Renal cortex interstitium (tissue), 11 donors: ENCODE measurements around the gene CARD10. TPM values are rescaled to one million over a fixed set of nuclear protein-coding genes. Genes with fewer than 3 reads are reported as not detected.

Experiments used
- DNase-seq, 11 donors: peaks; one replicate each; pipeline ENCODE4 v3.0.0-alpha.2; 2013; ENCODE audit warnings: low read depth in 9 of 11, low spot score in 4 of 11; ENCODE audit errors: extremely low read depth in 1 of 11
- polyA plus RNA-seq, 3 donors: library from polyadenylated mRNA; unstranded; fragments of 120-200 nt; gene quantifications; one replicate each; pipeline ENCODE4 v1.2.1, GENCODE V29; 2013; ENCODE audit not compliant: insufficient read length in 3 of 3

CARD10 gene
- polyA plus RNA-seq, 3 donors = 20.6 to 26.1 (median 23.2) TPM

DNA sequence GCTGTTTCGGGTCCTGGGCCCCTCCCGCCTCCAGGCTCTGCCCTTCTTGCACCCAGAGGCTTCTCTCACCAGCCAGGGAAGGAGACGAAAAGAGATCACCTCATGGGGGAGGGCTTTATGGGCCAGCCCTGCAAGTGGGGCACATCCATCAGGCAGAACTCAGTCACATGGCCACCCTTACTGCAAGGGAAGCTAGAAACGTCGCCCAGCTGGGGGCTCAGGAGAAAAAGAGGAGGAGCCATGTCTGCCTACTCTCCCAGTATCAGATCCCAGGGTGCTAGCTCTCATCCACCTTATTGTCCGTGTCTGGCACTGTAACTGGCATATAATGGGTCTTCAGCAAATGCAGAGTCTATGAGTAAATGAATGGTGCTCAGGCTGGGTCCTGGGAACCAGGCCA lies 57.3 kb downstream of the CARD10 start:
- DNase-seq = no peak

- DNase-seq = no peak
Observed at GRCh38 chr22:37460684-37461083, 58.5 kb downstream of the CARD10 start.

DNA sequence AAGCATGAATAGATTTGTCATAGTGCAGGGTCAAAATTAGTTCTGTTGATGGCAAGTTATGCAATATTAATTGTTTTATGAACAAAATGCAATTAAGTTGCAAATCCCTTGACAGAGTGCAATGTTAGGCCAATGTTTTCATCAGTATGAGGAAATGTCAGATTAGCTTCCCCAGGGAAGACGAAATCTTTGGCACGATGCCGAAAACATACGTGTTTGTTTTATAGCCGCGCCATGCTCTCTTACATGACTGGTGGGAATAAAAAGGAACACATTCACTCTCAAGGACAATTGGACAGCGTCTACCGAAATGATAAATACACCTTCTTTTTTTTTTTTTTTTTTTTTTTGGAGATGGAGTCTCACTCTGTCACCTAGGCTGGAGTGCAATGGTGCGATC lies 60.0 kb downstream of the CARD10 start:
- DNase-seq = no peak

- DNase-seq = peak in 8 of 11 donors; percentile 45 to 62 (median 52)
Observed at GRCh38 chr22:37457093-37457893, 61.9 kb downstream of the CARD10 start.

GRCh38 chr22:37456346-37456745 lies 62.9 kb downstream of the CARD10 start:
- no peak for DNase-seq

GRCh38 chr22:37455896-37456295 lies 63.3 kb downstream of the CARD10 start:
- no peak for DNase-seq

GRCh38 chr22:37454857-37455686 lies 64.1 kb downstream of the CARD10 start:
- no peak for DNase-seq

DNA sequence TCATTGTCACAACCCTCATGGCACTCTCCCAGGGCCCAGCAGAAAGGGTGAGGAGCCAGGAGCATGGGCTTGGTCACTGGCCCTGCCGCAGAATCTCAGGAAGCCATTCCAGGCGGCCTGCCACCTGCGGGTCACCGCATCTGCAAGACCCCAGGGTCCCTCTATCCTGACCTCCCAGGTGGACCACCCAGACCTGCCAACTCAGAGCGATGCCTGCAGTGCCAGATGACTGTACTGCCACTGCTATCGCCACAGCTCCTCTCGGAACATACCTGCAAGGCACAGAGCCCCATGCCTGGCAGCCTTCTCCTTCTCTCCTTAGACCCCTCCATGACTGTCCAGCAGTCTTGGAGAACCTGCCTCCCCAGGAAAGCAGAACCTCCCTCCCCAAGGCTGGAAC lies 65.5 kb downstream of the CARD10 start:
- DNase-seq = no peak

GRCh38 chr22:37451218-37451617 lies 68.0 kb downstream of the CARD10 start:
- no peak for DNase-seq

DNA sequence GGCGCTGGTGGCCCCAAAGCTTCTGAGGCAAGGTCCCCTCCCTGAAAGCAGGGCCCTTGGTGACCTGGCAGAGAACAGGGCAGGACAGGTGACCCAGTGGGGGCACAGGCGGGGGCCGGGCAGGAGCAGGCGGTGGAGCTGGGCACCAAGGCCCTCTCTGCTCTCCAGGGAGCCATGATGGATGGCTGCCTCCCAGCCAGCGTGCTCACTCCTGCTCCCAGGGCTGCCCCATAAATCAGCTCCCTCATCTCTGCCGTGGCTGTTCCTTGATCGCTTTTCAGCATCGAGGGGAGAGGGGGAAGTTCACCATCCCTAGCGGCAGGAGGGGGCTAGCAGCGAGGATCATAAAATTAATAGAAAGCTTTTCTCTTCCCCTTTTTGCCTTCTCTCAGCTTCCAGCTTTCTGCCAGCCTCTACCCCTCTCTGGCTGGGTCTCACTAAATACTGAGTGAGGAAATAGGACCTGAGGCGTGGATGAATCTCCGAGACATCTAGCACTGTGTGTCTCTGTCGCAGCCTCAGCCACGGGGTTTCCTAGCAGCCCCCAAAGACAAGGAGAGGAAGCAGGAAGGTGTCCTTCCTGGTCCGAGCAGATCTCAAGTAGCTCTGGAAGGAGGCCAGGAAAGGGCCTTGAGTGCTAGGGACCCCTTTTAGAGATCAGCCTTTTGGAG lies 69.7 kb downstream of the CARD10 start:
- no peak for DNase-seq

DNA sequence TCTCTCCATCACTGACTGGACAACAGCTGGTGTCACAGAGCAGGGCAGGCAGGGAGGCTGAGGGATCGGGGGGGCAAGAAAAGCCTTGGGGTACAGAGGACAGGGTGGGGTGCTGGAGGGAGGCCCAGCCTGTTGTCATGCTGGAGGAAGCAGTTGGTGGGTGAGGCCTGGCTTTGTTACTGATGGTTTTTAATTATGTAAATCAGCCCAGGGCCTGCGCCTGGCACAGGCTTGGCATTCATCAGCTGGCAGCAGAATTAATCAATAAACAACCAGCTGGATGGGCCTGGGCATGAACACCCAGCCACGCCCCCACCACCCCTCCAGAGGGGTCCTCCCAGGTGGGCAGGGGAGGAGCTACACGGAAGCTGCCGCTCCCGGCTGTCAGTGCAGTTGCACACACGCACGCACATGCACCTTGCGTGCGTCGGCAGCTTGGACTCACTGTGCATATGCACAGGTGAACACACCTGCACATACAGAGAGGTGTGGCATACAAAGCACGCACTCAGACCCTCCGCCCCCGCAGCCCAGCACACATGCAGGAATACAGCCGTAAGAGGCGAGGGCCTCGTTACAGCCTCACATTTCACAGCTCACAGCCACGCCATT lies 70.6 kb downstream of the CARD10 start:
- no peak for DNase-seq

DNA sequence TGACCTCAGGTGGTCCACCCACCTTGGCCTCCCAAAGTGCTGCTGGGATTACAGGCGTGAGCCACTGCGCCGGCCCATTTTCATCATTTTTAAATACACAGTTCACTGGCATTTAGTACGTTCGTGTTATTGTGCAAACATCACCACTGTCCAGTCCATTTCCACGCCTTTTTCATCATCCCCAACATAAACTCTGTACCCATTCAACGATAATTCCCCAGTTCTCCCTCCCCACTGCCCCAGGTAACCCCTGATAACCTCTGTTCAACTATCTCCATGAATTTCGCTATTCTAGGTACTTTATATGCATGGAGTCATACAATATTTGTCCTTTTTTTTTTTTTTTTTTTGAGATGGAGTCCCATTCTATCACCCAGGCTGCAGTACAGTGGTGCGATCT lies 73.7 kb downstream of the CARD10 start:
- DNase-seq = no peak

- DNase-seq = no peak
Observed at GRCh38 chr22:37443977-37444376, 75.2 kb downstream of the CARD10 start.

DNA sequence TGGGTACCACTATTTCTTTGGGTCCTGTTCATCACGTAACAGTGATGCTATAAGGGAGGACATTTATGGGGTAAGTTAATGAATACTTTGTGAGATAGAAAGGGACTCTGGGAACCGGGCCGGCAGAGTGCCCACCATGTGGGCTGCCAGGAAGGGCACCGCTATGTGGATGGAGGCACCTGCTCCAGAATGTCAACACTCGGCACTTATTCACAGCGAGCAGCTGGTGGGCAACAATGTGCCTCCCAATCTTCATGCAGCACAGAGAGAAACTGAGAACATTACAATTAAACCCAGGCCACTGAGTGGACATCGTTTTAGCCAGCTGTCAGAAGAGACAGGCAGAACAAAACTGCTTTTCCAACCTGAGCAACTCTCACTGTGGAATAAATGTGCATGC lies 76.1 kb downstream of the CARD10 start:
- DNase-seq = no peak

DNA sequence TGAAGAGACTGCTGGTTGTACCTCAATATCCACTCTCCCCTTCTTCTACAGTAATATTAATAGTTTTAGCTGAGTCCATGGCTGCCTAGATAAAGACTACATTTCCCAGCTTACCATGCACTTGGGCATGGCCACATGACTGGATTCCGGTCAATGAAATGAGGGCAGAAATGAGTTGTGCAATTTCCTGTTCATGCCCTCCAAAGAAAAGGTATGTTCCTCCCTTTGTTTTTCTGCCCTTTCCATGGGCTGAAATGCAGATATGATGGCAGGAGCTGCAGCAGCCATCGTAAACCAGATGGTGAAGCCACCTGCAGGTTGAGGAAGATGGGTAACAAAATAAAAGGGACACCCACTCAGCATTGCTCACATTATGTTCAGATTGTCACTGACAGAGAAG lies 76.7 kb downstream of the CARD10 start:
- no peak for DNase-seq

DNA sequence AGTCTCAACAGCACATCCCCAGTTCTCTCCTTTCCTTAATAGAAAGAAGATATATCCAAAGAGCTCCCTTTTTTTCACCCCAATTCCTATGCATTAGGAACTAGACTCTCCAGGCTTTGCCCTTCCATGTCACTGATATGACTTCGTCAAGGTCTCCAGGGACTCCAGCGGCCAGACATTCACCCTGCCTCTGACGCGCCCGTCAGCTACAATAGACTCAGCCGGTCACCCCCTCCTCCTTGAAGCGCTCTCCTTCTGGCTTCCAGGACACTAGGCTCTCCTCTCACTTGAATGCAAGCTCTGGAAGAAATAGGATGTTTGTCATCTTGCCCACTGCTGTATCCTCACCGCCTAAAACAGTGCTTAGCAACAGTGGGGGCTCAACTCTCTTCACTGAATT lies 77.1 kb downstream of the CARD10 start:
- DNase-seq = no peak

DNA sequence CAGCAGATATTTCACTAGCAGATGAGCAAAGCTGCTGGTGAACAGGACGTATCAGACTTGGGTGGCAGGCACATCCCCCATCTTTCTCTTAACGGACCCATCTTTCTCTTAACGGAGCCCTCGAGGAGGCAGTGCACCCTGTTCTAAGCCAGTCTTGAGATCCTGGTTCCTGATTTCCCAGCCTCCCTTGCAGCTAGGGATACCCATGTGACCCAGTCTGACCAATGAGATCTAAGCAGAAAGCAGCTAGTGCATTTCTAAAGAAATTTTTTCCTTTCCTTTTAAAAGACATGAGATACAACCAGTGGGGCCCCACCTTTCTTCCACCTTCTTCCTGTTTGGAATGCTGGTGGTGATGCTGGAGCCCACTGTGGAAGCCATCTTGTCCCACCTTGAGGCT lies 78.3 kb downstream of the CARD10 start:
- no peak for DNase-seq
